Neural progenitor cell (in vitro differentiated cells): Measurements from ENCODE around the gene NRCAM. TPM values are rescaled to one million over a fixed set of nuclear protein-coding genes. Genes with fewer than 3 reads are reported as not detected.

Experiments
- DNase-seq: peaks from one replicate; pipeline ENCODE4 v3.0.0-alpha.2; 2016; ENCODE audit warnings: low spot score
- H2AFZ ChIP-seq: fragments of 200-600 bp; sonication (generic); replicated peaks from 2 replicates; pipeline ENCODE4 v1.6.1; 2016; ENCODE audit warnings: antibody characterized with exemption
- H3F3A ChIP-seq: fragments of 200-600 bp; sonication (generic); 2 replicates; pipeline ENCODE4 v1.6.1; 2016; ENCODE audit warnings: antibody characterized with exemption, low read depth
- H3K27ac ChIP-seq: fragments of 200-600 bp; sonication (generic); 2 replicates; pipeline ENCODE4 v1.5.1; 2016; ENCODE audit warnings: mild to moderate bottlenecking
- H3K27me3 ChIP-seq: fragments of 200-600 bp; sonication (generic); 2 replicates; pipeline ENCODE4 v1.6.1; 2016; ENCODE audit warnings: mild to moderate bottlenecking, moderate library complexity
- H3K36me3 ChIP-seq: fragments of 200-600 bp; sonication (generic); 2 replicates; pipeline ENCODE4 v1.5.1; 2016
- H3K4me1 ChIP-seq: fragments of 200-600 bp; sonication (generic); 2 replicates; pipeline ENCODE4 v1.6.1; 2016; ENCODE audit warnings: mixed run types
- H3K4me2 ChIP-seq: fragments of 200-600 bp; sonication (generic); 2 replicates; pipeline ENCODE4 v1.6.1; 2016
- H3K4me3 ChIP-seq: fragments of 200-600 bp; sonication (generic); 2 replicates; pipeline ENCODE4 v1.5.1; 2016
- H3K79me2 ChIP-seq: fragments of 200-600 bp; sonication (generic); 2 replicates; pipeline ENCODE4 v1.6.1; 2016; ENCODE audit warnings: low read depth
- H3K9ac ChIP-seq: fragments of 200-600 bp; sonication (generic); 2 replicates; pipeline ENCODE4 v1.6.1; 2016
- H3K9me3 ChIP-seq: fragments of 200-600 bp; sonication (generic); 2 replicates; pipeline ENCODE4 v1.5.1; 2016; ENCODE audit warnings: low read depth
- H4K20me1 ChIP-seq: fragments of 200-600 bp; sonication (generic); 2 replicates; pipeline ENCODE4 v1.6.1; 2016; ENCODE audit warnings: low read depth
- H3K27ac Mint-ChIP-seq: 3 replicates; pipeline ENCODE4 v1.8.0; 2021; ENCODE audit warnings: mixed read lengths
- H3K27me3 Mint-ChIP-seq: 2 replicates; pipeline ENCODE4 v1.8.0; 2022; ENCODE audit warnings: low read depth, mild to moderate bottlenecking, inconsistent platforms, moderate library complexity, mixed read lengths; ENCODE audit not compliant: insufficient read depth
- H3K36me3 Mint-ChIP-seq: 3 replicates; pipeline ENCODE4 v1.8.0; 2021; ENCODE audit warnings: mixed read lengths
- H3K4me1 Mint-ChIP-seq: 3 replicates; pipeline ENCODE4 v1.8.0; 2021; ENCODE audit warnings: mixed read lengths
- H3K4me3 Mint-ChIP-seq: 3 replicates; pipeline ENCODE4 v1.8.0; 2021; ENCODE audit warnings: mild to moderate bottlenecking, moderate library complexity, mixed read lengths
- H3K9me3 Mint-ChIP-seq: 3 replicates; pipeline ENCODE4 v1.8.0; 2020; ENCODE audit warnings: mixed read lengths
- CTCF ChIP-seq: fragments of 200-600 bp; sonication (generic); IDR thresholded peaks from 2 replicates; pipeline ENCODE4 v1.5.1; 2017; ENCODE audit warnings: antibody characterized with exemption, mild to moderate bottlenecking
- EZH2 ChIP-seq: fragments of 200-600 bp; sonication (generic); IDR thresholded peaks from 2 replicates; pipeline ENCODE4 v1.6.1; 2017; ENCODE audit warnings: antibody characterized with exemption, mild to moderate bottlenecking, moderate library complexity
- EZH2phosphoT487 ChIP-seq: fragments of 200-600 bp; sonication (generic); IDR thresholded peaks from 2 replicates; pipeline ENCODE4 v1.6.1; 2017; ENCODE audit warnings: antibody characterized with exemption
- total RNA-seq: library from RNA; depleted of rRNA; stranded (reverse); fragments of >200 nt; gene quantifications from 2 replicates; pipeline ENCODE4 v1.2.3, GENCODE V29; 2015; ENCODE audit warnings: low replicate concordance

The NRCAM gene
- total RNA-seq, 1 donor from 2014 or later: 104 TPM

GRCh38 chr7:108367314-108367713 is 88.9 kb downstream of the NRCAM start:
- TF ChIP-seq EZH2 (no peak), CTCF (no peak), EZH2phosphoT487 (no peak)
- Histone ChIP-seq H3K9me3 (no peaks in the 10 kb centered on the region), H3K4me2 (no peak overlapping the region), H3K27me3 (no peaks in the 10 kb centered on the region), H4K20me1 (no peaks in the 10 kb centered on the region), H3K4me1 (no peaks in the 10 kb centered on the region), H3K36me3 (no peaks in the 10 kb centered on the region), H3F3A (no peaks in the 10 kb centered on the region), H3K9ac (no peak overlapping the region), H3K79me2 (no peaks in the 10 kb centered on the region), H3K27ac (no peak overlapping the region), H3K4me3 (no peak overlapping the region), H2AFZ (no peak overlapping the region)
- no peak overlapping the region for H3K4me3 Mint-ChIP-seq
- H3K9me3 Mint-ChIP-seq: peaks cover 11% of the 10 kb centered on the region
- H3K36me3 Mint-ChIP-seq: peaks cover 1% of the 10 kb centered on the region
- H3K27me3 Mint-ChIP-seq: no peaks in the 10 kb centered on the region
- no peak overlapping the region for H3K27ac Mint-ChIP-seq
- DNase-seq: no peak
- peaks cover 4% of the 10 kb centered on the region for H3K4me1 Mint-ChIP-seq

GRCh38 chr7:108363659-108364058 is 92.6 kb downstream of the NRCAM start:
- Mint-ChIP-seq H3K27me3 (no peaks in the 10 kb centered on the region), H3K9me3 (peaks cover 4% of the 10 kb centered on the region), H3K4me1 (peaks cover 3% of the 10 kb centered on the region), H3K27ac (no peak overlapping the region), H3K4me3 (no peak overlapping the region), H3K36me3 (no peaks in the 10 kb centered on the region)
- no peaks in the 10 kb centered on the region for H3F3A ChIP-seq
- H3K4me2 ChIP-seq: no peak overlapping the region
- H3K27ac ChIP-seq: no peak overlapping the region
- no peak overlapping the region for H2AFZ ChIP-seq
- no peaks in the 10 kb centered on the region for H3K36me3 ChIP-seq
- no peaks in the 10 kb centered on the region for H3K9me3 ChIP-seq
- H3K9ac ChIP-seq: no peak overlapping the region
- no peaks in the 10 kb centered on the region for H3K27me3 ChIP-seq
- H3K4me1 ChIP-seq: no peaks in the 10 kb centered on the region
- no peaks in the 10 kb centered on the region for H4K20me1 ChIP-seq
- no peak overlapping the region for H3K4me3 ChIP-seq
- no peak for TF ChIP-seq EZH2
- TF ChIP-seq EZH2phosphoT487: no peak
- no peak for TF ChIP-seq CTCF
- no peak for DNase-seq
- no peaks in the 10 kb centered on the region for H3K79me2 ChIP-seq

- Histone ChIP-seq H3K27ac (no peak overlapping the region), H3K4me2 (no peak overlapping the region), H3K9ac (no peak overlapping the region), H4K20me1 (no peaks in the 10 kb centered on the region), H3K4me1 (no peaks in the 10 kb centered on the region), H3K27me3 (no peaks in the 10 kb centered on the region), H2AFZ (no peak overlapping the region), H3K9me3 (no peaks in the 10 kb centered on the region), H3K4me3 (no peak overlapping the region), H3K79me2 (no peaks in the 10 kb centered on the region), H3K36me3 (no peaks in the 10 kb centered on the region), H3F3A (no peaks in the 10 kb centered on the region)
- Mint-ChIP-seq H3K4me3 (no peak overlapping the region), H3K9me3 (peaks cover 4% of the 10 kb centered on the region), H3K36me3 (no peaks in the 10 kb centered on the region), H3K4me1 (no peaks in the 10 kb centered on the region), H3K27me3 (no peaks in the 10 kb centered on the region), H3K27ac (no peak overlapping the region)
- DNase-seq: no peak
- TF ChIP-seq CTCF: no peak
- no peak for TF ChIP-seq EZH2
- TF ChIP-seq EZH2phosphoT487: no peak
These were observed 96.0 kb downstream of the NRCAM start for GRCh38 chr7:108360058-108360800.
